MM.1S (cell line): ENCODE data around the gene SV2B.

Source experiments
- DNase-seq: peaks from one replicate; pipeline ENCODE4 v3.0.0-alpha.2; 2015
- H2AFZ ChIP-seq: fragments of 300-600 bp; sonication (generic); 2 replicates; pipeline ENCODE4 v1.6.0; 2016; ENCODE audit warnings: antibody characterized with exemption, low read length
- H3F3A ChIP-seq: fragments of 300-600 bp; sonication (generic); 2 replicates; pipeline ENCODE4 v1.6.1; 2016; ENCODE audit warnings: mild to moderate bottlenecking, antibody characterized with exemption, low read length, moderate library complexity, mixed read lengths; ENCODE audit not compliant: insufficient read depth
- H3K27ac ChIP-seq: fragments of 300-600 bp; sonication (generic); 2 replicates; pipeline ENCODE4 v1.5.1; 2016; ENCODE audit warnings: mild to moderate bottlenecking, low read length
- H3K27me3 ChIP-seq: fragments of 300-600 bp; sonication (generic); replicated peaks from 2 replicates; pipeline ENCODE4 v1.6.0; 2016; ENCODE audit warnings: low read length; ENCODE audit not compliant: insufficient read depth
- H3K36me3 ChIP-seq: fragments of 300-600 bp; sonication (generic); replicated peaks from 2 replicates; pipeline ENCODE4 v1.6.1; 2016; ENCODE audit warnings: mild to moderate bottlenecking, low read length, mixed read lengths; ENCODE audit not compliant: insufficient read depth
- H3K4me1 ChIP-seq: fragments of 300-600 bp; sonication (generic); 2 replicates; pipeline ENCODE4 v1.6.1; 2016; ENCODE audit warnings: low read length, mixed read lengths
- H3K4me2 ChIP-seq: fragments of 300-600 bp; sonication (generic); 2 replicates; pipeline ENCODE4 v1.6.0; 2016; ENCODE audit warnings: low read depth, low read length
- H3K4me3 ChIP-seq: fragments of 300-600 bp; sonication (generic); 2 replicates; pipeline ENCODE4 v1.5.1; 2016; ENCODE audit warnings: low read length, mixed read lengths
- H3K79me2 ChIP-seq: fragments of 300-600 bp; sonication (generic); 2 replicates; pipeline ENCODE4 v1.6.1; 2016; ENCODE audit warnings: mixed run types, low read length, mixed read lengths
- H3K9ac ChIP-seq: fragments of 300-600 bp; sonication (generic); 2 replicates; pipeline ENCODE4 v1.6.1; 2016; ENCODE audit warnings: low read length, mixed read lengths
- H3K9me2 ChIP-seq: fragments of 300-600 bp; sonication (generic); replicated peaks from 2 replicates; pipeline ENCODE4 v1.6.1; 2016; ENCODE audit warnings: mild to moderate bottlenecking, low read length, mixed read lengths; ENCODE audit not compliant: insufficient read depth
- H3K9me3 ChIP-seq: fragments of 300-600 bp; sonication (generic); replicated peaks from 2 replicates; pipeline ENCODE4 v1.6.1; 2016; ENCODE audit warnings: mild to moderate bottlenecking, low read length, mixed read lengths; ENCODE audit not compliant: insufficient read depth
- H4K20me1 ChIP-seq: fragments of 300-600 bp; sonication (generic); 2 replicates; pipeline ENCODE4 v1.6.1; 2016; ENCODE audit warnings: mild to moderate bottlenecking, low read length, moderate library complexity, mixed read lengths; ENCODE audit not compliant: insufficient read depth
- EZH2 ChIP-seq: fragments of 300-600 bp; sonication (generic); optimal IDR thresholded peaks from 2 replicates; pipeline ENCODE3; 2017; ENCODE audit warnings: low read depth, mild to moderate bottlenecking, antibody characterized with exemption, low read length, mixed read lengths
- EZH2phosphoT487 ChIP-seq: fragments of 300-600 bp; sonication (generic); IDR thresholded peaks from 2 replicates; pipeline ENCODE4 v1.6.1; 2018; ENCODE audit warnings: antibody characterized with exemption, low read length
- TF ChIP-seq, protein P1 (sequence below): fragments of 300-600 bp; sonication (generic); IDR thresholded peaks from 2 replicates; pipeline ENCODE4 v1.5.1; 2016; ENCODE audit warnings: antibody characterized with exemption, low read length, mixed read lengths

SV2B gene

DNA sequence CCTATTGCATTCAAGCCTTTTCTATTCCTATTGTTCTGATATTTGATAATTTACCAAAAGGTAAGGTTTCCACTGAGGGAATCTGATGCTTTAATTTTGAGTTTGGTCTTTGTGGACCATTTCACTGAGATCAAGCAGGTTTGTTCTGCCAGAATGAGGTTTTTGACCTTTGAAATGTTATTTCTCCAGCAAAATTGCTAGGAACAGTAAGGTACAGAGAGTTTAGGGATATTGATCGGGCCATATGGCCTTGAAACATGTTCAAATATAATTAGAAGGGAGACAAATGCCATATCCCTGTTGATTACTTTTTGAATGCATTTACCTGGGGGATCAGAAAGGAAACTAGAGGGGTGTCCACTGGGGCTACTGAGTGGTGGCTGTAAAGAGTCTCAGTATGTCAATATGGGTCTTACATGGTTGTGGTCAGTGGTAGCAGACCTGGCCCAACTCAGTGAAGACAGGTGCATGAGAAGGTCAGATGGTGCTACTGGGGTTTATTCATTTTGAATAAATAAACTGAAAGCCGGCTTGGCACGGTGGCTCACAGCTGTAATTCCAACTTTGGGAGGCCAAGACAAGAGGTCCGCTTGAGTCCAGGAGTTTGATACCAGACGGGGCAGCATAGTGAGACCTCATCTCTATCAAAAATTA, 100.2 kb downstream of the SV2B start:
- TF ChIP-seq EZH2 (no peak), EZH2phosphoT487 (no peak)
- TF ChIP-seq, protein P1, sequence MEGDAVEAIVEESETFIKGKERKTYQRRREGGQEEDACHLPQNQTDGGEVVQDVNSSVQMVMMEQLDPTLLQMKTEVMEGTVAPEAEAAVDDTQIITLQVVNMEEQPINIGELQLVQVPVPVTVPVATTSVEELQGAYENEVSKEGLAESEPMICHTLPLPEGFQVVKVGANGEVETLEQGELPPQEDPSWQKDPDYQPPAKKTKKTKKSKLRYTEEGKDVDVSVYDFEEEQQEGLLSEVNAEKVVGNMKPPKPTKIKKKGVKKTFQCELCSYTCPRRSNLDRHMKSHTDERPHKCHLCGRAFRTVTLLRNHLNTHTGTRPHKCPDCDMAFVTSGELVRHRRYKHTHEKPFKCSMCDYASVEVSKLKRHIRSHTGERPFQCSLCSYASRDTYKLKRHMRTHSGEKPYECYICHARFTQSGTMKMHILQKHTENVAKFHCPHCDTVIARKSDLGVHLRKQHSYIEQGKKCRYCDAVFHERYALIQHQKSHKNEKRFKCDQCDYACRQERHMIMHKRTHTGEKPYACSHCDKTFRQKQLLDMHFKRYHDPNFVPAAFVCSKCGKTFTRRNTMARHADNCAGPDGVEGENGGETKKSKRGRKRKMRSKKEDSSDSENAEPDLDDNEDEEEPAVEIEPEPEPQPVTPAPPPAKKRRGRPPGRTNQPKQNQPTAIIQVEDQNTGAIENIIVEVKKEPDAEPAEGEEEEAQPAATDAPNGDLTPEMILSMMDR, result no peak
- H3K9ac ChIP-seq, result no peak overlapping the region
- H3K79me2 ChIP-seq, result no peaks in the 10 kb centered on the region
- H3K4me3 ChIP-seq, result no peak overlapping the region
- no peak overlapping the region for H3K4me2 ChIP-seq
- H3K4me1 ChIP-seq, result no peaks in the 10 kb centered on the region
- no peaks in the 10 kb centered on the region for H3K9me3 ChIP-seq
- no peaks in the 10 kb centered on the region for H3K36me3 ChIP-seq
- no peaks in the 10 kb centered on the region for H3F3A ChIP-seq
- no peak overlapping the region for H3K27ac ChIP-seq
- no peaks in the 10 kb centered on the region for H3K27me3 ChIP-seq
- no peak overlapping the region for H2AFZ ChIP-seq
- DNase-seq, result no peak
- H3K9me2 ChIP-seq, result no peaks in the 10 kb centered on the region
- H4K20me1 ChIP-seq, result no peaks in the 10 kb centered on the region

DNA sequence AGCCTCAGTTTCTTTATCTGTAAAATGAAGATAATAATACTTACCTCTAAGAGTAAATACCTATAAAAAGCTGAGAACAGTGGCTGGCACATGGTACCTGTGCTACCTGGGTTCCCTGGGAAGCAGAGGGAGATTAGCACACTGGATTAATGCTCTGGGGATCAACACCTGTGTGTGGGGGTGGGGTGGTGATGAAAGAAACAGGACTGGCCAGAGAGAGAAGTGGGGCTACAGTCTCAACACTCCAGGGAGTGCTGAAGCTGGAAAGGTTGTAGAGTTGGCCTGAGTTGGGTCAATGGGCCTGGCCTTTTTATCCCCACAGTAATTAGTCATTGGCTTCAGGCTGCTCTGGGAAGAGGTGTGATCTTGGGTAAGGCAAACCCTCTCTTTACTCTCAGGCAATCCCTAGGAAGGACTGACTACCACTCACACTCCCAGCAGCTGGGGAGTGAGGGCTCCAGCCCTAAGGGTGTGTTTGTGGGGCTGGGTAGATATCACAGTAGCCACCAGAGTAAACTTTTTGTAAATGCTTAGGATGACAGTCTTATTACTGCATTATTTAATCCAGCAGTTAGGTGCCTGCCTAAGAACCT, 102.5 kb downstream of the SV2B start:
- Histone ChIP-seq H3K4me2 (no peak overlapping the region), H3F3A (no peaks in the 10 kb centered on the region), H3K9ac (no peak overlapping the region), H3K27ac (no peak overlapping the region), H4K20me1 (no peaks in the 10 kb centered on the region), H2AFZ (no peak overlapping the region), H3K9me3 (no peaks in the 10 kb centered on the region), H3K36me3 (no peaks in the 10 kb centered on the region), H3K9me2 (no peaks in the 10 kb centered on the region), H3K27me3 (no peaks in the 10 kb centered on the region), H3K4me1 (no peaks in the 10 kb centered on the region), H3K4me3 (no peak overlapping the region), H3K79me2 (no peaks in the 10 kb centered on the region)
- TF ChIP-seq EZH2 (no peak), EZH2phosphoT487 (no peak)
- TF ChIP-seq, protein P1, result no peak
- no peak for DNase-seq

DNA sequence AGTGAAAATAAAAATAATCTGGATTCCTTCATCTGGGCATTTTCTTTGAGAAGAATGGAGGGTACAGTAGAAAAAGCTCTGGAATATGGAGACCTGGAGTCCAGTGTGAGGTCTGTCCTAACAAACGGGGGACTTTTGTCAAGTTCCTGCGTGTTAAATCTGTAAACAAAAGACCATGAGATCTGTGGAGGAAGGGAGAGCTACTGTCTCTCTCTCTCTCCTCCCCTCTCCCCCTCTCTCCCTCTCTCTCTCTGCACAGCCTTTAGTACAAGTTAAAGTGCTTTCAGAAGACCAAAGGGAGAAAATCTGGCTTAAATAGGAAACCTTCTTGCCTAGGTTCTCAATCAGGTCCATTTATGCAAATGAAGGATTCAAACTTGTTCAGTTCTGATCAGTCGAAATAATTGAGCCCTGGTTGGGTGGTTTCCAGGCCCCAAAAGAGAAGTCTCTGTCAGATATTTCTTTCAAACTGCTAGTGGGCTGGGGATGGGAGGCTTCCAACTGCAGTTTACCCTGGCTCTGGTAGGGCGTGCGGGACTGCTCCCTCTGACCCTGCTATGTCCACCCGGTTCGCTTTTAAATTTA, 103.7 kb downstream of the SV2B start:
- Histone ChIP-seq H3K9me3 (no peaks in the 10 kb centered on the region), H3K27me3 (no peaks in the 10 kb centered on the region), H3K27ac (no peak overlapping the region), H3K9ac (no peak overlapping the region), H3K36me3 (no peaks in the 10 kb centered on the region), H3K9me2 (no peaks in the 10 kb centered on the region), H2AFZ (no peak overlapping the region), H3K4me2 (no peak overlapping the region), H3K4me1 (peaks cover 4% of the 10 kb centered on the region; the same call in 1 of the 2 replicates), H3F3A (no peaks in the 10 kb centered on the region), H3K79me2 (no peaks in the 10 kb centered on the region), H4K20me1 (no peaks in the 10 kb centered on the region), H3K4me3 (no peak overlapping the region)
- TF ChIP-seq EZH2phosphoT487, result no peak
- no peak for DNase-seq

DNA sequence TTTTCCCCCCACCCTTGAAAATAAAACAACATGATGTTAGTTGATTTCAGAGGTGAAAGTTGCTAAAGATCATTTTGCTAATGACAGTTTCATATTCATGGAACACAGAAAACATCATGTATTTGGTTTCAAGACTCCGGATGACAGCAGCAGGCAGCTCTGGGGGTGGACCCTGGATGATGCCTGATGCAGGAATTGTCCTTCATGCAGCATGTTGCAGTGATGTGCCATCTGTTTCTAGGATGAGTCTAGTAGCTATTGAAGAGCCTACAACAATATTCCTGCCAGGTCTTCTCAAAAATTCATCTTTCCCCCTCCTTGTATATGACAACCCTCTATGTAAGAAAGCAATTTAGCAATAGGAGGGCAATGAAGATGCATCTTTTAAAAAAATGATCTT, 108.3 kb downstream of the SV2B start:
- no peaks in the 10 kb centered on the region for H3K79me2 ChIP-seq
- H2AFZ ChIP-seq, result no peak overlapping the region
- no peak for DNase-seq
- no peaks in the 10 kb centered on the region for H3K9me3 ChIP-seq
- no peaks in the 10 kb centered on the region for H3F3A ChIP-seq
- H3K4me2 ChIP-seq, result no peak overlapping the region
- no peak overlapping the region for H3K27ac ChIP-seq
- no peaks in the 10 kb centered on the region for H4K20me1 ChIP-seq
- no peaks in the 10 kb centered on the region for H3K9me2 ChIP-seq
- no peaks in the 10 kb centered on the region for H3K36me3 ChIP-seq
- no peak overlapping the region for H3K4me3 ChIP-seq
- H3K9ac ChIP-seq, result no peak overlapping the region
- no peaks in the 10 kb centered on the region for H3K27me3 ChIP-seq
- H3K4me1 ChIP-seq, result peaks cover 4% of the 10 kb centered on the region; the same call in 1 of the 2 replicates
- TF ChIP-seq EZH2, result no peak
- no peak for TF ChIP-seq EZH2phosphoT487
- TF ChIP-seq, protein P1, result no peak
